Activated T-helper 9 cell treated with anti-CD3 and anti-CD28 coated beads, Interleukin-2, amount 50 U/mL, for 16 hours (primary cell): ENCODE results near the gene KCNJ1.

Source experiments
- DNase-seq: peaks from one replicate; pipeline ENCODE4 v3.0.0-alpha.2; 2020; ENCODE audit warnings: low read depth

KCNJ1 gene

DNA sequence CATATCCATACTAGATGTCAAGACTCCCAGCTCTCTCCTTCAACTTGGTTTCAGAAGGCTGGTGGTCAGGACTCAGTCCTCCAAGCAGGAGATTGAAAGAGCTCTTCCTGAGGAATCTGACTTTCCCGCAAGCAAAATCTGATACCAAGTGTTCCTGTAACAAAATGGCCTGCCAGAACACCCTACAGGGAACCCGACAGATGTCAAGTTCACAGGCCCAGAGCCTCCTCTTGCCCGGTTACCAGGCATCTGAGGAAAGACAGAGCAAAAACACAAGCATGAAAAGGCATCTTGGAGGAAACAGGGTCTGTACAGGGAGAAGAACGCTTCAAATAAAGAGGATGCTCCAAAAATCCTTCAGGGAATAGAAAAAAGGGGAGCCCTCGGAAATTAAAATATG is 15.4 kb upstream of the KCNJ1 start:
- no peak for DNase-seq

DNA sequence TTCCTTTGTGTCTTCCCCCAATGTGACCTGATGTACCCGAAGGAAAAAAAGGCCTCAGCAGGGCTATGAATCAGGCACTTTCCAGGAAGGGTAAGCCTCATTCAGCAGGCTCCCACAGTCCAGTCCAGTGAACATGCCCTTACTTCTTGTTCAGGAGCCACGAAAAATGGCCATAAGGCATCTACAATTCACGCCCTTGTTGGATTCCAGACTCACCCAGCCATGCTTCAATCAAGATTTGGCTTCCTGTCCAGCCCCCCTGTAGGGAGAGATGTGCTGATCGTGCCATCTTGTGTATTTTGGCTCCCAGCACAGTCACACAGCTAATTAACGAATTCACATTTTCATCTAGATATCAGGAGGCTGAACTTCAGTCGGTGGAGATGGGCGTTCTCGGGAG is 14.1 kb upstream of the KCNJ1 start:
- DNase-seq: no peak

DNA sequence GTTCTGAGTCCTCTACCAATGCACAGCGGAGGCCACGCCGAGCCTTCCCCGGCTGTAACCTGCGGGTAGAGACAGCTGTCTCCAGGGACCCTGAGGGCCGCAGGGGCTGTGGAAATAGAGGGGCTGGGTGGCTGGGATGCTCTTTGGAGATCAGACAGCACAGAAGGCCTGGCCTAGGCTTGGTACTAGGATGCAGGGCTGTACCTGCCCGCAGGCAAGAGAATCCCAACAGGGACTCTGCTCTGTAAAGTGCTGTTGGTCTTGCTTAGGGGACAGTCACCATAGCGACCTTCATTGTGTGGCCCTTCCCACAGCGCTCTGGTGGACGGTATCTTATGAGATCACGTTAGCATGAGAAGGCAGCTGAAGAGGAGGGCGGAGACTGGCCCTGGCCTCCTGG is 12.7 kb upstream of the KCNJ1 start:
- DNase-seq: no peak

DNA sequence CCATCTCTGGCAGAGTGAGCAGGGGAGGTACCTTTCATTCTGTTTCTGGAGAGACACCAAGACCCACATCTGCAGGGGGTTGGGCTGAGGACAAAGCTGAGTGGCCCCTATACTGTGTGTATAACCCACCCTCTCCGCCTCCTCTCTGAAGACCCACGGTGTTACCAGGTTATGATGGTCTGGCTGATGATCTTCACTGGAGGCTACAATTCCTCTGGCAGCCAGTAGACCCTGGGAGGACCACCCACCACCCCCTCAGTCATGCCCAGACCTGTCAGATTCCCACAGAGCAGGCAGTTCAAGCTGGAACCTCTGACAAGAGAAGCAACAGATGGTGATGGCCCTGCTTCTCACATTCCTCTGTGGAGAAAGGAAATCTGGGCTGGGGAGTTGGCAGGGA is 11.4 kb upstream of the KCNJ1 start:
- no peak for DNase-seq

DNA sequence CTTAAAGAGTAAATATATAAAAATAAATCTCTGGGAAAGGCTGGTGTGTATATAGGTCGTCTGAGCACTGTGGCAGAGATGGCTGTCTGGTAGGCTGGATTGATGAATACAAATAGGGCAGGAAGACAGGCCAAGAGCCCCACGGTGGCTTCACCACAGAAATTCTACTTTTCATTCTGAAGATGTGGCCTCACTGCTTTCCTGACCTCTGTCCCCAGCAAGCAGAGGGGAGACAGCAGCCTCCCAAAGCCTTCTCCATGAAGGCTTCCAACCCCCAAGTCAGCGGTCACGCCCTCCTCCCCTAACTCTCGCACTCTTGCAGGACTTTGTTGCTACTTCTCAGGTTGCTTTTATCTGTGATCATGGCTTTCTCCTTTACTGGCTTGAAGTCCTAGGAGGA is 10.6 kb upstream of the KCNJ1 start:
- no peak for DNase-seq

DNA sequence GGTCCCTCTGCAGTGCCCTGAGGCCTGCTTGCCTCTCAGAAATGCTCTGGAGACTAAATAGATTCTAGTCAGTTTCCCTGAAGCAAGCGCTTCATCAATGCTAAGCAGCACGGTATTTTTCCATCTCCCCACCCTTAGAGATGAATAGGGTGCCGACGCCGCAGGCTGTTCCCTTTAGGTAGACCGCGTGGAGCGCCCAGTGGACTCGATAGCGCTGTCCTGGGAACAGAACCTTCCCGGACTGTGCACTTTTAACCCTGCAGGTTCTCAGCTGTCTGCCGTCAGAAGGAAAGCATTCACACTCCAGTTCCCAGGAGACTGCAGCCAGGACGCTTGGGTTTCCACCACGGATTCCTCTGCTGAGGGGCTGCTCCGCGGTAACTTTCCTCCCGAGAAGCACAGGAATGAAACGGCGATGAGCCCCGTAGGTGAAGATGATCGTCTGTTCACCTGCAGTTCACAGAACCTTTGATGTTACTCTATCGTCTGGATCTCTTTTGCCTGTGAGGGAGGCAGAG is 9.1 kb upstream of the KCNJ1 start:
- no peak for DNase-seq

DNA sequence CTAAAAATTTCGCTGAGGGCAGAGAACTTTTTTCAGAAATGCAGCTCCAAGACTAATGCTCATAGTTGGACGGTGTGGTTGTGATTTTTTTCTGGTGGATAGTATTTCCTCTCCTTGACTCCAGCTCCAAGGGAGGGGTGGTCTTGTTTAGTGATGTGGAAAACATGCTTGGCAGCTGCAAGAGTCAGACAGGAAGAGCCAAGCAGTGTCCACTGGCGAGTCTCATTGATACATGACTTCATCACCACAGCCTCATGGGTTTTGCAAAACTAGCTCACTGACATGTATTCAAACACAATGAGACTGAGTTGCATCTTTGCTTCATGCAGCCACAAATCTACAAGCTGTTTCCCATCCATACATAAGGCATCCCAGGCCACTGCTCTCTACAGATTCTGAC is 7.3 kb upstream of the KCNJ1 start:
- DNase-seq: no peak

DNA sequence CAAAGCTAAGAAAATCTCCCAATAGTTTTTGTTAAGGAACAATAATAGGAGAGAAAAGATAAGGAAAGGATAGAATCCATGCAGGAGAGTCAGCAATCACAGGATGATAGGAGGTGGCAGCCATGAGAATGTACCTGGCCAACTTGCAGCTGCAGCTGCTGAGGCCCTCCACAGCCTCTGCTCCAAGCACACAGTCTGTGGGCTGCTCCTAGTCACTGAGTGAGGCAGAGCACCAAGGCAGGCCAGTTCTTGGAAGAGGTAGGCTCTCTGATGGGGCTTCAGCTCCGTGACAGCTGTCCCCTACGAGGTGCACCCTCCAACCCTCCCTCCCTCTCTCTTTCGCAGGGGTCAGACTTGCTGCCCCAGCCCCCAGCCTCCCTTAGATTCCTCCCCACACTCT is 5.5 kb upstream of the KCNJ1 start:
- DNase-seq: no peak

DNA sequence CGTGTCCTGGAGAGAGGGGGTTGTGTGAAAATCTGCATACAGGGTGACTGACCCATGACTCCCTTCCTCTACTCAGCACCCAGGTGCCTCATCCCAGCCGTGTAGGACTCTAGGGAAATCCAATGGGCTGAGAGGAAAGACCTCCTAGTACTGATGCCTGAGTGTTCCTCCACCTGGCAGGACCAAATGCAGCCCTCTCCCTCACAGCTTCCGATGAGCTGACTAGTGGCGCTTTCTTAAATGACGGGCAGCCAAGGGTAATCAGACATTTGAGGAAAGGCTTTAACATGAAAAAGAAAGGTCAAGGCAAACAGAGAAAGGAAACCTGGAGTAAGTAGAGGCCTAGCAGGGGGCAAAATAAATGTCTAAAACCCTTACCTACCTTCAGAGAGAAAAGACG is 5.0 kb upstream of the KCNJ1 start:
- no peak for DNase-seq

DNA sequence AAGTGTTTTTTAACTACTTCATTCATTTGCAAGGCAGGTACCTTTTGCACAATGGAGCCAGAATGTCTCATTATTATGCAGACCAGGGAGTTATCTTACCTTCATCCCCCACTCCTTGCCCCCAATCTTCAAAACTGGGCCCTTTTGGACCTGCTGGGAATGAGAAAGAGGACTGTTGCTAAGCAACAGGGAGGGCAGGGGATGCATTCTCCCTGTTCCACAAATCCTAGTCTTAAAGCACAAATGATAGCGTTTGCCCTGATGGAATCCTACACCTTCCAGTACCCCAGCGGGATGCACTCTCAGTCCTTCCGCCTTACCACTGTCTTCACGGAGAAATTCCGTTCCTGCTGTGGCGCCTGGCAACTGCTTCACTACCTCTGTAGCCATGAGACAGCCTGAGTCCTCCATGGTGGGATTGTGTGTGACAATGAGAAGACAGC is 4.1 kb upstream of the KCNJ1 start:
- no peak for DNase-seq

DNA sequence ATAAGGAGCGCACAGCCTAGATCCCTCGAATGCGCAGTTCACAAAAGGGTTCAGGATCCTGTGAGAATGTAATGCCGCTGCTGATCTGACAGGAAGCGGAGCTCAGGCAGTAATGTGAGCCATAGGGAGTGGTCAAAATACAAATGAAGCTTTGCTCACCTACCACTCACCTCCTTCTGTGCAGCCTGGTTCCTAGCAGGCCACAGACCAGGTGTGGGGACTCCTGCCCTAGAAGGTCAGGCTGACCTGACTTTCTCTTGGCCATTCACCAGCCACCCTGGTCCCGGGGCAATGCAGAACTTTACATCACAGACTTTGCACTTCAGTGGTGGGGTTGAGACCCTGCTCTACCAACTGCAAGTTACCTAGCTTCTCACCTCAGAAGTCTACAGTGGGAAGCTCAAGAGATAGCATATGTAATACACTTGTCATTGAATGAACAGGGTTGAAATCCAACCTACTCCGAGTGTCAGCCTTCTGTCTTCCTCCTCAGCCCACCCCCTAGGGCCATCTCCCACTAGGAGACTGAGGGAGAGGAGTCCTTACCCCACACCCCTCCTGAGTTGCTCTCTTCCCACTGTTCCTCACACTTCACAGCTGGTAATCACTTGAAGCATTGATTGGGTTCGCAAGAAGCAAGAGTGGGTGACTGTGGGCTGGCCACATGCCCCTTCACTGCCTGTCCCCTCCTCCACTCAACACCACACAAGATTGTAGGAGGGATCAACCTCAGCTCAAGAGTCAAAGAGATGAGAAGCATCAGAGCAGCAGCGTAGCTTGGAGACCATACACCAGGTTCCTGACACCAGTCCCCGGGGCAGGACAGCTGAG is 2.0 kb upstream of the KCNJ1 start:
- DNase-seq: no peak

DNA sequence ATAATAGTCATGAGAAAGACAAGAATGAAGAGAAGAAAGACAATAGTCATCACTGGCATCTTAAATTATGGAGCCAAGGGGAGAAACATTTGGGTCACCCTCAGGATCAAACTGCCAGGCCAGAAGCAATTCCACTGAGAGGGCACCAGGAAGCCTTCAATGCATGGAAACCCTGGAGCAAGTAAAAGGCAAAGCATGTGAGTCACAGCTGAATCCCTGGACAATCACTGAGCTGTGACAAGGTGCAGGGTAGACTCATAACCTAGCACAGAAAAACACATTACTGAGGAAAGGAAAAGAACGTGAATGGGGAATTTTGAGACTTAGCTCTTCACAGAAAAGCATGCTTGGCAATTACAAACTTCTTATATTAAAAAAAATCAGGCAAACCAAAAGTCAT is 1.6 kb downstream of the KCNJ1 start:
- DNase-seq: no peak

DNA sequence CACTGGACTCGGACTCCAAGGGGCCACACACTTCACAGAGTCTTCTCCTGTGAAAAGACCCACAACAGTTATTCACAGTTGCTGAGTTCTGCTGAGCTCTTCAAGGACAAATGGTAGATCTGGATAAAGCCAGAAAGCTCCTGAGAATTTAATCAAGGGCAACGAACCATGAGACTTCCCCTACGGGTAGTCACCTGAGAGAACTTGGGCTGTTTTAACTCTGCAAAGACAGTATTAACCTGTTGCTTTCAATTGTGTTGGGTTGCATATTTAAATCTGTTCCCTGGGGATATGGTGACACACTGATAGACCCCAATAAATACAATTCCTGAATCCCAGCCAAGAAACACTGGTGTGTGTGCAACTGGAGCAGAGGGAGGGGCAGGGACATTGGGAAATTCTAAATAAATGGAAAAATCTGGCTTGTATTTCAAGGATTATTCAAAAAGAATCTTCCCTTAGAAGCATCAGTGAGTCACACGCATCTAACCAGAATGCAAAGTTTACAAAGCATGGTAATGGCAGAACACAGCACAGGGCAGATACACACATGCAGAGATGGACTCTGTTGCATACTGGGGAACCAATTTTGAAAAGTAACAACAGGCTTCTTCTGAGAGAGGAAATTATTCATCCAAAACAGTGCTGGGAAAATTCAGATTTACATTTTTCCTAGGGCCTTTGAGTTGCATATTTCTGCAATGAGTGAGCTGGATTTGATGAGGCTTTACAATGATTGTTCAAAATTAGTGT is 4.0 kb downstream of the KCNJ1 start:
- DNase-seq: no peak

DNA sequence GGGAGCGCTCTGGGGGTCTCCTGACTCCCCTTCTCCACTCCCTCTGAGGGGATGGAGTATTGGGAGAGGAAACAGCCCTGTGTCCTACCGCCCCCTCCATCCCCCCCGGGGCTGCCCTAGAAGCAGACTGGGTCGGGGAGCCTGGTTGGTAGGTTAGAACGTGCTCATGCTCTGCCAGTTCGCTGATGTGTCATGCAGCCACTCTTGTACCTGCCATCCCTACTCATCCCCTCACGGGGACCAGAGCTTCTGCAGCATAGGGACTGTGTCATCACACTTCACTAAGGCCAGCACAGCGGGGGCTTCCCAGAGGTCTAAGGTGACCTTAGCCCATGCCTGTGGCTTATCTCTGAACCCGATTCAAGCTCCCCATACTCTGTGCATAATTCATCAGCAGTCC is 4.7 kb downstream of the KCNJ1 start:
- no peak for DNase-seq

DNA sequence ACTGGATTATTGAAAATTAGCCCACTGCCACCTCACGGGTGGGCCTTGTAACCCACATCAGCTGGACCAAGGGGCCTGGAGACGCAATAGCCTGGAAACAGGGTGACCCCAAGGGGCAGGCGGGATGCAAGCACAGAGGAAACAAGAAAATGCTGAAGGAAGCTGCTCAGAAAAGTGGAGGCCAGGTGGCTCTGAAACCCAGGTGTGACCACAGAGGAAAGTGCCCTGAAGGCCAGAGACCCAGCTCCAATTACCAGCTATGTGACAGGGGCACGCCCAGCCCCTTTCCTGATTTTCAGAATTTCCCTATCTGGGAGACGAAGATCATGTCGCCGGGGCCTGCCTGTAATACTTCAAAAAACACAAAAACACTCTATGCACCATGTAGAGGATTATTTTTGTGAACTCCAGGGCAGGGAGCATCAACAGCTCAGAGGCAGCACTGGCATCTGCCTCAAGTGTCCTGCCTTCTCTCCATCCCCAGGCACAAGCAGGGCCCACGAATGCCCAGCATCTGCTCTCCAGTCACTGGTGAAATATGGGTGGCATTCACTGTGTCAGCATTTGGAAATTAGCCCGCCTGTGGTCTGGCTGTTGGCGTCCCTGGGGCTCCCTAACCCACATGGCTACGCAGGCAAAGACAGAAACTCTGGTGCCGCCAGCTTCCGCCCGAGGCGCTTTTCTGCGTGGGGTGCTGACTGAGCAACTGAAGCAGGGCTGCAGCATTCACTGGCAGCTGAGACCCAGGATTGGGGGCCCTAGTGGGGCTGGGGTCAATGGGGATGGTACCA is 6.3 kb downstream of the KCNJ1 start:
- no peak for DNase-seq

DNA sequence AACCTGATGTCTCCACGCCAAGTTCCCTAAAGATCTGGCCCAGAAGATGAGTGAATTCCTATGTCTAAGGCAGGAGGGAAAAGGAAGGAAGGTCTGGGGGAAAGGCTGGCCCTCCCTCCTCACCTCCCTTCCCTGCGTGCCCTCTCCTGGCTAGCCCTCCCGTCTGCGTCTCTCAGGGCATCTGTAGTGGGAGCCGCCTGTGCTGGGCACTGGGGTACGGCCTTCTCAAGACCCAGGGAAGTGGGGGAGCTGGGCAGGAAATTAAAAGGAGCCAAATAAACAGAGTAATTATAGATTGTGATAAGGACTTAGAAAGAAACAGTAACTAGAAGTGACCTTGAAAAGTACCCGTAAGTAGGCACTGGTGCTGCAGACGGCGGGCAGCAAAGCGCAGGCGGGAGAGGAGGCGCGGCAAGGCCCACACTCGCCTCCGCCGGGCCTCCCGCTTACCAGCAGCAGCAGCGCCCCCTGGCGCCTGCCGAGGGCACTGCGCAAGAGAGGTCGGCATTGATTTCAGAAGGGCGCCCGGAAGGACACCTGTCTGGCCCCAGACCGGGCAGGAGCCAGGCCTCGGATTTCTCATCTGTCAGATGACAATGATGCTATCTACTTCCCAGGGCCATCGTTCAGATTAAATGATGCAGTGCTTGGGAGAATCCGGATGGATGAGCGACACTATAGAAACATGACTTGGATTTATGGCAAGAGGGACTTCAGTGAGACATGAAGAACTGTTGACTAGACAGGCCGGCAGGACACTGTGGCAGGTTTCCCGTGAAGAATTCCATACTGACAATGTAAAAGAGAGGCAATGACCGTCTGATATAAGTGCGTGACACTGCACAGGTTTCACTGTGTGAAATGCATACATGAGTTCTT is 7.3 kb downstream of the KCNJ1 start:
- DNase-seq: peak; percentile 58

DNA sequence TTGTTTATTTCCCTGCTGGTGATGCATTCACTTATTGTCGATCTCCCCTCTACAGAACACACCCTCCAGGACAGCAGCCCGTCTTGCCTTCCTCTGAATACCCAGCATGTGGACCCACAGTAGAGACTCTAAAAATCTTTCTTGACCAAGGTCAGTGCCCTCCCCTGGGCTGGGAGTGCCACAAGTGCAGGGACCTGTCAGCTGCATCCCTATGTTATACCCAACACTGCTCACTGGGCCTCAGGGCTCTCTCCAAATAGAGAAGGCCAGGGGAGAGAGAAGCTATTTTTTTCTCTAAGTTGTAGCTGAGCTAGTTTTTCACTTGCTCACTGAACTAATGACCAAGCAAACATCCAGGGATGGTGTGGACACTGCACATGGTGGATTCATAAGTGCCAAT is 9.8 kb downstream of the KCNJ1 start:
- DNase-seq: no peak

DNA sequence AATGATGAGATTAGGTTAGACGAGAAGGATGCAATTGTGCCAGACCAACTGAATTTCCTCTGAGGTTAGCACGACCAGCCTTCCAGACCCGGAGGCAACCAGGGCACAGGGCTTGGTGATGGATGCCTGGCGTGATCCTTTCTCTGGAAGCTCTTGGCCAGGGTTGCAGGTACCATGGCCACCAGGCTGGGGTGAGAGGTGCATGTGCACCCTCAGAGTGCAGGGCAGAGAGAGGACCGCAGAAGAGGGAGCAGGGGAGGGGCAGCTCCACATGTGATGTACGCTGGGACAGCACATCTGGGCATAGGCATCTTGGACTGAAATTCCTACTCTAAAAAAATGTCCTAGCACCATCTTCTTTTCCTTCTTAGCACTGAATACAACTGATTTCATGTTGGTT is 10.9 kb downstream of the KCNJ1 start:
- no peak for DNase-seq

DNA sequence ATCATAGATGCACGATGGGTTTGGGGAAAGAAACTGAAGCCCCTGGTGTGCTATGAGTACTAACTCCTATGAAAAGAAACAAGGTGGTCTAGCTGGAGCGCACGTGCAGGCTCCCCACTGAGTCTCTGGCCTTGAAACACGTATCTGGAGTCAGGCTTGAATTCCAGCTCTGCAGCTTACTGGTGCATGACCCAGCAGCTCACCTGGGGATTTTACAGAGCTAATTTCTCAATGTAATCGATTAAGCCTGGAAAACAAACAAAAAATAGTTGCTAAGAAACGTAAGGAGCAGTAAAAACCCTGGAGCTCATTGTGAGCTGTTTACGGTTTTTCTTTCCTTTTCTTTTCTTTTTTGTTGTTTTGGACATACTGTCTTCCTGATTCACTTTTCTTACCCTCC is 12.3 kb downstream of the KCNJ1 start:
- DNase-seq: no peak

DNA sequence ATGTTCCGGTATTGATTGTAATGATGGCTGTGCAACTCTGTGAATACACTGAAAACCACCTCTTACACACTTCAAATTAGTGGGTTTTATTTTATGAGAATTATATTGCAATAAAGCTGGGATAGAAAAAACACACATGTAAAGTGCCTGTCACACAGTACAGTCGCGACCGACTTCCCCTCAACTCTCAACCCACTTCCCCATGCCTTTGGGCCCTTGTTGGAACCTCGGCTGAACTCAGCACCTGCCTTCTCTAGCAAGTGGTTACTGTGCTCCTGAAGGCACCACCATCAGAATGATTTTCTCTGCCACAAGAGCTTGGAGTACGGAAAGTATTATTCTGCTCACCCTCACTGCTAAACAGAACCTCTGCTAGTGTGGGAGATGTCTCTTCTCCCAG is 13.5 kb downstream of the KCNJ1 start:
- no peak for DNase-seq

DNA sequence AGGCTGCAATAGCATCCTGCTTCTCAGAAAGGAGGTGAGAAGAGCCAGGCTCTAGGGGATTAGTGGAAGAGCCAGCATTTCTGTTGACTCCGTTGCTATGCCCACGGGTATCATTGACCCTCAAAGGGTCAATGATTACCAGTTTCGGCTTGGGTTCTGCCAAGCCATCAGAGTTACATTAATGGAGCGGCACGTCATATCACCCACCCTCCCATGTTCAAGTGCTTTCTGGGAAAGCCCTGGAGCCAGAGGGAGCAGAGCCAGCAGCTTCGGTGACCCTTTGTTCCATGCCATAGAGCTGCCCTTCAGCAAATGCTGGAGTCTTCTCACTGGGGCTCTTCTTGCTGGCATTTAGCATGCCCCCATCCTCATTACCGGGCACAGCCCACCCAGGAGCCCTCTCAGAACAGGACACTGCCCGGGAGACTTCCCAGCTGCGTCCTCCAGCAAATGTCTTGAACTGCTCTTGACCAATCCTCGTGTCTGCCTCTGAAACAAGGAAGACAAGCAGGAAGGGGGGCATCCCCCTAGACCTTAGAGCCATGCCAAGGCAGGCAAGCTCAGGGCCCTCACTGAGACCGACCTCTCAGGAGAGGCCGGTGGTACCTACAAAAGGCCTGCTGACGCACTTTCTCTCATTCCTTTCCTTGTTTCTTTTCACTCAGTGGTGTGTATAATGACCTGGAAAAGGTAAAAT is 14.6 kb downstream of the KCNJ1 start:
- no peak for DNase-seq
